B cell (primary cell): ENCODE measurements around the gene ADAMTS2. TPM values are rescaled to one million over a fixed set of nuclear protein-coding genes. Genes with fewer than 3 reads are reported as not detected.

ENCODE experiments used
- ATAC-seq: fragments of 200-7000 bp; cut with Tn5 transposase; one replicate; pipeline ENCODE4 v1.10.0; 2021; ENCODE audit warnings: low read depth, mild to moderate bottlenecking, moderate number of reproducible peaks, moderate library complexity
- CTCF ChIA-PET: fragments of 350-600 bp; sonication (Branson Sonifier 250); formaldehyde crosslinking; loops from one replicate; lab custom pipeline; 2021; ENCODE audit warnings: antibody characterized with exemption, inconsistent platforms; lab: Charles Lee
- POLR2A ChIA-PET: fragments of 350-600 bp; sonication (Branson Sonifier 250); formaldehyde crosslinking; loops from one replicate; lab custom pipeline; 2021; ENCODE audit warnings: antibody characterized with exemption; lab: Charles Lee
- DNase-seq: peaks from one replicate; pipeline ENCODE4 v3.0.0; 2013
- H2AFZ ChIP-seq: 2 replicates; pipeline ENCODE4 v1.6.1; 2012; ENCODE audit warnings: mild to moderate bottlenecking, low read depth, low read length; ENCODE audit not compliant: insufficient read depth, poor library complexity, severe bottlenecking
- H3K27ac ChIP-seq, 2 donors: 1 replicate in 1 of 2; 2 replicates in 1 of 2; pipeline ENCODE4 v1.5.1; 2012 to 2013; ENCODE audit warnings: low read length in 2 of 2, mild to moderate bottlenecking in 2 of 2, moderate library complexity in 1 of 2
- H3K27me3 ChIP-seq, 4 experiments: fragments of 200-600 bp in 1 of 4; sonication (generic) in 1 of 4; replicated peaks in 1 of 4; 1 replicate in 2 of 4; 2 replicates in 2 of 4; pipeline versions ENCODE4 v1.6.1 to v1.7.0; 2013 to 2016; ENCODE audit warnings: low read length in 3 of 4, mild to moderate bottlenecking in 2 of 4, mixed read lengths in 1 of 4, moderate library complexity in 1 of 4; ENCODE audit not compliant: insufficient read depth in 4 of 4, control insufficient read depth in 3 of 4; ENCODE audit errors: control extremely low read depth in 1 of 4
- H3K36me3 ChIP-seq, 2 experiments: replicated peaks in 1 of 2; 1 replicate in 1 of 2; 2 replicates in 1 of 2; pipeline versions ENCODE4 v1.6.1 to v1.7.1; 2013; ENCODE audit warnings: low read length in 1 of 2; ENCODE audit not compliant: insufficient read depth in 2 of 2, control insufficient read depth in 1 of 2; ENCODE audit errors: control extremely low read depth in 1 of 2, extremely low read depth in 1 of 2
- H3K4me1 ChIP-seq, 2 donors: fragments of 200-600 bp in 1 of 2; sonication (generic) in 1 of 2; 1 replicate in 1 of 2; 2 replicates in 1 of 2; pipeline versions ENCODE4 v1.5.1 to v1.6.1; 2013 to 2017; ENCODE audit warnings: low read length in 2 of 2; ENCODE audit not compliant: control insufficient read depth in 2 of 2, insufficient read depth in 2 of 2
- H3K4me2 ChIP-seq: replicated peaks from 2 replicates; pipeline ENCODE3; 2012; ENCODE audit warnings: mild to moderate bottlenecking, low read depth, low read length; ENCODE audit not compliant: poor library complexity, severe bottlenecking
- H3K4me3 ChIP-seq, 5 experiments: fragments of 200-600 bp in 1 of 5; sonication (generic) in 1 of 5; 1 replicate in 3 of 5; 2 replicates in 2 of 5; pipeline versions ENCODE4 v1.5.1 to v1.7.0; 2011 to 2016; ENCODE audit warnings: low read length in 4 of 5, mild to moderate bottlenecking in 4 of 5, low read depth in 2 of 5, control low read depth in 1 of 5, moderate library complexity in 1 of 5; ENCODE audit not compliant: insufficient read depth in 1 of 5; ENCODE audit errors: control extremely low read depth in 1 of 5, extremely low read depth in 1 of 5
- H3K79me2 ChIP-seq: fragments of 200-600 bp; sonication (generic); one replicate; pipeline ENCODE4 v1.6.0; 2016; ENCODE audit warnings: low read length; ENCODE audit not compliant: control insufficient read depth, insufficient read depth
- H3K9ac ChIP-seq: fragments of 200-600 bp; sonication (generic); 2 replicates; pipeline ENCODE4 v1.6.1; 2017; ENCODE audit warnings: mild to moderate bottlenecking, low read length, moderate library complexity
- H3K9me3 ChIP-seq, 3 donors: one replicate each; pipeline versions ENCODE4 v1.6.1 to v1.7.1; 2013; ENCODE audit warnings: low read length in 2 of 3; ENCODE audit not compliant: control insufficient read depth in 2 of 3, insufficient read depth in 1 of 3; ENCODE audit errors: control extremely low read depth in 1 of 3
- H4K20me1 ChIP-seq: 2 replicates; pipeline ENCODE4 v1.6.0; 2012; ENCODE audit warnings: mild to moderate bottlenecking, low read length; ENCODE audit not compliant: insufficient read depth, control insufficient read depth, poor library complexity, severe bottlenecking
- H3K27ac Mint-ChIP-seq: one replicate; pipeline ENCODE4 v1.8.0; 2021; ENCODE audit warnings: mixed read lengths
- H3K27me3 Mint-ChIP-seq: one replicate; pipeline ENCODE4 v1.8.0; 2021; ENCODE audit warnings: mixed read lengths
- H3K4me1 Mint-ChIP-seq: one replicate; pipeline ENCODE4 v1.8.0; 2021; ENCODE audit warnings: mixed read lengths
- H3K4me3 Mint-ChIP-seq: one replicate; pipeline ENCODE4 v1.8.0; 2021; ENCODE audit warnings: mixed read lengths
- H3K9me3 Mint-ChIP-seq: one replicate; pipeline ENCODE4 v1.8.0; 2022; ENCODE audit warnings: mixed read lengths; ENCODE audit not compliant: insufficient read depth
- CTCF ChIP-seq: fragments of 200-600 bp; IDR thresholded peaks from one replicate; pipeline ENCODE4 v1.8.0; 2022; ENCODE audit warnings: antibody characterized with exemption, mild to moderate bottlenecking
- EZH2 ChIP-seq: IDR thresholded peaks from 2 replicates; pipeline ENCODE4 v1.6.1; 2012; ENCODE audit warnings: borderline replicate concordance, low read depth, mild to moderate bottlenecking, moderate library complexity, low read length; ENCODE audit not compliant: insufficient read depth, poor library complexity, severe bottlenecking
- WGBS: methylation state at CpG from one replicate; pipeline ENCODE4 v1.1.5; 2013; ENCODE audit warnings: missing lambda C conversion rate; ENCODE audit not compliant: insufficient coverage; 5-methylcytosine and 5-hydroxymethylcytosine counted together
- intact Hi-C: fragments of 100-400 bp; cut with micrococcal nuclease; formaldehyde crosslinking; loops from one replicate; pipeline ENCODE4 v1.10.0; 2022
- polyA plus RNA-seq: library from polyadenylated mRNA; depleted of rRNA; stranded (reverse); fragments of >200 nt; gene quantifications from 2 replicates; pipeline ENCODE4 v1.2.3, GENCODE V29; 2012
- total RNA-seq, 2 donors: library from RNA; stranded (reverse); fragments of 120-200 nt in 1 of 2; gene quantifications; 1 replicate in 1 of 2; 2 replicates in 1 of 2; pipeline versions ENCODE4 v1.2.3 to v1.2.4, GENCODE V29; 2013 to 2022

ADAMTS2 gene
- total and polyA plus RNA-seq, 2 donors (not counting 1 experiment from before 2014, with no cell fraction given), result not detected

GRCh38 chr5:179368806-179369529, 23.7 kb upstream of the ADAMTS2 start:
- Mint-ChIP-seq H3K27me3 (no peaks in the 10 kb centered on the region), H3K4me1 (no peaks in the 10 kb centered on the region), H3K4me3 (no peak overlapping the region), H3K27ac (no peak overlapping the region), H3K9me3 (no peaks in the 10 kb centered on the region)
- WGBS, result 88% methylated on average over 14 of the region's 17 CpGs
- ATAC-seq, result no peak
- Histone ChIP-seq H3K4me2 (no peak overlapping the region), H3K4me3 (no peak overlapping the region), H4K20me1 (no peaks in the 10 kb centered on the region), H3K9ac (no peak overlapping the region), H3K79me2 (no peaks in the 10 kb centered on the region), H2AFZ (no peak overlapping the region), H3K9me3 (peaks cover 0 to under 1% (median 0%) of the 10 kb centered on the region in 3 donors), H3K27ac (no peak overlapping the region), H3K27me3 (no peaks in the 10 kb centered on the region), H3K36me3 (no peaks in the 10 kb centered on the region), H3K4me1 (no peaks in the 10 kb centered on the region)
- no peak for TF ChIP-seq CTCF
- no peak for TF ChIP-seq EZH2
- CTCF ChIA-PET, result no interaction called here
- no peak for DNase-seq
- intact Hi-C loops, result no loop called here
- POLR2A ChIA-PET, result no interaction called here

GRCh38 chr5:179368126-179368805, 23.0 kb upstream of the ADAMTS2 start:
- Histone ChIP-seq H3K27ac (no peak overlapping the region), H2AFZ (no peak overlapping the region), H3K4me2 (no peak overlapping the region), H3K4me1 (no peaks in the 10 kb centered on the region), H3K9me3 (peaks cover 0 to 6% (median 0%) of the 10 kb centered on the region in 3 donors), H3K9ac (no peak overlapping the region), H4K20me1 (no peaks in the 10 kb centered on the region), H3K36me3 (no peaks in the 10 kb centered on the region), H3K4me3 (no peak overlapping the region), H3K27me3 (no peaks in the 10 kb centered on the region), H3K79me2 (no peaks in the 10 kb centered on the region)
- Mint-ChIP-seq H3K4me3 (no peak overlapping the region), H3K27ac (no peak overlapping the region), H3K27me3 (no peaks in the 10 kb centered on the region), H3K9me3 (no peaks in the 10 kb centered on the region), H3K4me1 (no peaks in the 10 kb centered on the region)
- no peak for ATAC-seq
- intact Hi-C loops, result no loop called here
- ChIA-PET POLR2A (no interaction called here), CTCF (no interaction called here)
- no peak for TF ChIP-seq EZH2
- no peak for TF ChIP-seq CTCF
- no peak for DNase-seq
- WGBS, result 90% methylated on average over 18 of the region's 18 CpGs
